ENCODE results near the gene XRCC4. TPM values are rescaled to one million over a fixed set of nuclear protein-coding genes. Genes with fewer than 3 reads are reported as not detected.

The XRCC4 gene
- total and polyA plus RNA-seq, 2 of the 8 experiments (the other 6 are each of a cell fraction or from before 2014, with no cell fraction given), result 3.0 to 8.3 TPM

DNA sequence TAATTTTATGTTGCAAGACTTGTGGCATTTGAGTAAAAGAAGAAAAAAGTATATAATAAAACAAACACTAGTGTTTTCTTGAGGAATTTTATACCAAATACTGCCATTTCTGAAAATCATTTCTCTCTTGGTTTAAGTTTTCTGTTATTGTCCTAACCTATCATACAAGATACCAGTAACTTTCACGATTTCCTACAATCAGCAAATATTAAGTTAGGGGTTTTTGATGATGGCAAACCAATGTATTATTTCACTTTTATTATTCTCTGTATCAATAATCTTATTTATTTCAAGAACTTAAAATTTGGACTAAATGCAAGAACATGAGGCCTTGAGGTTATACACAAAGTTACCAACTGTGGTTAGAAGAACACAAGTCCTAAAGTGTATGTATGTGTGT lies 285.2 kb downstream of the XRCC4 start:
- H3K14ac ChIP-seq (ENCODE audit: insufficient read length), result no peak overlapping the region
- no peaks in the 10 kb centered on the region; a peak in 1 of 8 replicates for H3K36me3 ChIP-seq (ENCODE audit: control insufficient read depth in 2 of 4, insufficient read depth in 4 of 4, low read length in 3 of 4)
- H3K27me3 ChIP-seq (replicated peaks in 1 of 4; ENCODE audit: control insufficient read depth in 3 of 4, extremely low read depth in 1 of 4, insufficient read depth in 3 of 4, low read length in 3 of 4), result no peaks in the 10 kb centered on the region
- no peak overlapping the region for H2BK12ac ChIP-seq (ENCODE audit: low read depth, low read length)
- H3K56ac ChIP-seq (replicated peaks; ENCODE audit: insufficient read length, low read depth, low read length), result no peak overlapping the region
- H2BK5ac ChIP-seq (ENCODE audit: low read depth, low read length), result no peak overlapping the region
- no peak overlapping the region for H4K8ac ChIP-seq (ENCODE audit: extremely low read depth, insufficient read depth, low read length)
- peaks cover 6 to 8% of the 10 kb centered on the region in 2 experiments; a peak in 3 of 4 replicates for H3K9me3 ChIP-seq (ENCODE audit: insufficient read depth in 2 of 2, low read depth in 1 of 2, low read length in 1 of 2)
- no peak overlapping the region for H2AK5ac ChIP-seq (ENCODE audit: low read depth, low read length)
- H2BK20ac ChIP-seq (ENCODE audit: low read length), result no peak overlapping the region
- TF ChIP-seq CREB1 (IDR thresholded peaks at IDR 0.05) (no peak), NRF1 (IDR thresholded peaks at IDR 0.05; ENCODE audit: low read depth, low read length) (no peak), POLR2A (IDR thresholded peaks at IDR 0.05; ENCODE audit: control extremely low read depth in 1 of 2, low read depth in 2 of 2, low read length in 2 of 2) (no peak), CBX5 (IDR thresholded peaks at IDR 0.05; ENCODE audit: low read depth, low read length) (no peak), KDM1A (IDR thresholded peaks at IDR 0.05; ENCODE audit: borderline replicate concordance, low read length) (no peak), MAFK (IDR thresholded peaks at IDR 0.05; ENCODE audit: low read depth, low read length) (no peak), TBP (IDR thresholded peaks at IDR 0.05; ENCODE audit: low read depth, low read length) (no peak), BACH1 (IDR thresholded peaks at IDR 0.05; ENCODE audit: low read length) (no peak), GABPA (IDR thresholded peaks at IDR 0.05; ENCODE audit: borderline replicate concordance, insufficient read depth, low read length) (no peak), KDM4A (IDR thresholded peaks at IDR 0.05; ENCODE audit: low read depth, low read length, severe bottlenecking) (no peak), CEBPB (IDR thresholded peaks at IDR 0.05; ENCODE audit: low read depth, low read length) (no peak), CHD1 (IDR thresholded peaks at IDR 0.05; ENCODE audit: low read depth, low read length) (no peak), RNF2 (IDR thresholded peaks at IDR 0.05; ENCODE audit: borderline replicate concordance, low read depth, low read length, missing control alignments, poor library complexity, severe bottlenecking) (no peak), RFX5 (IDR thresholded peaks at IDR 0.05; ENCODE audit: borderline replicate concordance, low read depth, low read length) (no peak), POU5F1 (IDR thresholded peaks at IDR 0.05; ENCODE audit: low read depth, low read length) (no peak), ZNF274 (IDR thresholded peaks at IDR 0.05; ENCODE audit: borderline replicate concordance, extremely low read depth, low read length) (no peak)
- H3K23me2 ChIP-seq (ENCODE audit: low read depth, low read length), result no peaks in the 10 kb centered on the region
- H3K79me2 ChIP-seq (ENCODE audit: control insufficient read depth in 1 of 2, insufficient read depth in 2 of 2, low read length in 2 of 2), result no peaks in the 10 kb centered on the region
- ChIA-PET POLR2A (ENCODE audit: partially characterized antibody) (no interaction called here), CTCF (ENCODE audit: partially characterized antibody) (interaction anchor here (1.5 kb wide), 1 partner anchor 25 kb away, joined by 3 read pairs; no protein-coding TSS in a partner anchor)
- H3K4ac ChIP-seq (replicated peaks; ENCODE audit: insufficient read length, low read depth, low read length), result no peak overlapping the region
- no peak overlapping the region for H3K23ac ChIP-seq (ENCODE audit: insufficient read length)
- H2BK15ac ChIP-seq (ENCODE audit: low read length), result no peak overlapping the region
- no peak overlapping the region for H4K5ac ChIP-seq (ENCODE audit: insufficient read length, low read depth, low read length)
- no peak for DNase-seq (ENCODE audit: low read depth in 1 of 2, low spot score in 2 of 2)
- H2BK120ac ChIP-seq (replicated peaks; ENCODE audit: low read depth, low read length), result no peak overlapping the region
- H4K91ac ChIP-seq (replicated peaks; ENCODE audit: insufficient read length, low read length), result no peak overlapping the region
- H2AFZ ChIP-seq (ENCODE audit: low read length), result no peak overlapping the region
- H4K20me1 ChIP-seq (replicated peaks in 1 of 2; ENCODE audit: control insufficient read depth in 1 of 2, insufficient read depth in 2 of 2, low read length in 2 of 2), result no peaks in the 10 kb centered on the region
- no peak overlapping the region for H3K9ac ChIP-seq (replicated peaks in 1 of 4; ENCODE audit: extremely low read depth in 1 of 4, low read depth in 3 of 4, low read length in 3 of 4)
- H3K4me1 ChIP-seq (replicated peaks in 1 of 4; ENCODE audit: control insufficient read depth in 3 of 4, insufficient read depth in 4 of 4, low read length in 3 of 4), result peaks cover 0 to 3% (median under 1%) of the 10 kb centered on the region in 4 experiments; a peak in 2 of 7 replicates
- WGBS, 2 experiments (ENCODE audit: extremely low coverage in 1 of 2, insufficient coverage in 1 of 2, insufficient read length in 1 of 2, insufficient replicate concordance in 2 of 2, low coverage in 1 of 2, low lambda C conversion rate in 2 of 2, missing lambda C conversion rate in 1 of 2), result 96% methylated on average over 1 of the region's 1 CpG; no CpG with 5 or more reads in 1 of the 2 experiments
- no peak overlapping the region for H3K4me3 ChIP-seq (ENCODE audit: extremely low read depth in 1 of 4, insufficient read depth in 2 of 4, low read depth in 3 of 4, low read length in 4 of 4)
- H3K27ac ChIP-seq (ENCODE audit: low read depth, low read length), result no peak overlapping the region
- no peaks in the 10 kb centered on the region for H3K79me1 ChIP-seq (ENCODE audit: low read depth, low read length)
- H3K18ac ChIP-seq (ENCODE audit: extremely low read depth, low read length), result no peak overlapping the region
- FAIRE-seq, result no peak
- H3K4me2 ChIP-seq (ENCODE audit: insufficient read depth in 1 of 2, low read depth in 2 of 2, low read length in 2 of 2), result no peak overlapping the region
